ENCODE measurements around the gene TRIM44. TPM values are rescaled to one million over a fixed set of nuclear protein-coding genes. Genes with fewer than 3 reads are reported as not detected.

Gene TRIM44
- total RNA-seq, 1 donor from 2014 or later, result 68.7 TPM

GRCh38 chr11:35617687-35618496 lies 44.7 kb upstream of the TRIM44 start, which contains the start of gene FJX1:
Gene FJX1, plus strand, starts transcription at chr11:35618460. Its CDS starts 177 bp downstream, at chr11:35618637.
- Mint-ChIP-seq H3K27ac (ENCODE audit: unreplicated experiment) (peak within 1 kb of the TSS; percentile 91), H3K36me3 (ENCODE audit: low read depth) (no peaks in the 10 kb centered on the region), H3K4me3 (ENCODE audit: unreplicated experiment) (peak within 1 kb of the TSS; percentile 82), H3K4me1 (ENCODE audit: low read depth) (peaks cover 49% of the 10 kb centered on the region), H3K27me3 (ENCODE audit: low read depth) (no peaks in the 10 kb centered on the region), H3K9me3 (ENCODE audit: low read depth) (no peaks in the 10 kb centered on the region)
- DNase-seq (ENCODE audit: low spot score), result peak; percentile 85
- no peak for TF ChIP-seq CTCF (IDR thresholded peaks at IDR 0.05)

- H3K4me3 Mint-ChIP-seq (ENCODE audit: unreplicated experiment), result peak overlapping the region; percentile 82
- DNase-seq (ENCODE audit: low spot score), result peak; percentile 74
- no peaks in the 10 kb centered on the region for H3K27me3 Mint-ChIP-seq (ENCODE audit: low read depth)
- no peaks in the 10 kb centered on the region for H3K9me3 Mint-ChIP-seq (ENCODE audit: low read depth)
- no peak for TF ChIP-seq CTCF (IDR thresholded peaks at IDR 0.05)
- peaks cover 56% of the 10 kb centered on the region for H3K4me1 Mint-ChIP-seq (ENCODE audit: low read depth)
- no peak overlapping the region for H3K27ac Mint-ChIP-seq (ENCODE audit: unreplicated experiment)
- H3K36me3 Mint-ChIP-seq (ENCODE audit: low read depth), result no peaks in the 10 kb centered on the region
Observed at GRCh38 chr11:35618497-35619115, 44.0 kb upstream of the TRIM44 start.

GRCh38 chr11:35619116-35619854 lies 43.3 kb upstream of the TRIM44 start:
- peak overlapping the region; percentile 82 for H3K4me3 Mint-ChIP-seq (ENCODE audit: unreplicated experiment)

GRCh38 chr11:35619855-35620640 lies 42.5 kb upstream of the TRIM44 start:
- H3K4me1 Mint-ChIP-seq (ENCODE audit: low read depth), result peaks cover 68% of the 10 kb centered on the region
- peak; percentile 89 for DNase-seq (ENCODE audit: low spot score)
- peak; percentile 16 for TF ChIP-seq CTCF (IDR thresholded peaks at IDR 0.05)
- H3K9me3 Mint-ChIP-seq (ENCODE audit: low read depth), result no peaks in the 10 kb centered on the region
- H3K27ac Mint-ChIP-seq (ENCODE audit: unreplicated experiment), result peak overlapping the region; percentile 85
- H3K4me3 Mint-ChIP-seq (ENCODE audit: unreplicated experiment), result peak overlapping the region; percentile 82
- no peaks in the 10 kb centered on the region for H3K36me3 Mint-ChIP-seq (ENCODE audit: low read depth)
- no peaks in the 10 kb centered on the region for H3K27me3 Mint-ChIP-seq (ENCODE audit: low read depth)

More at GRCh38 chr11:35619116-35619854, 43.3 kb upstream of the TRIM44 start:
- H3K4me1 Mint-ChIP-seq (ENCODE audit: low read depth), result peaks cover 63% of the 10 kb centered on the region
- peak overlapping the region; percentile 85 for H3K27ac Mint-ChIP-seq (ENCODE audit: unreplicated experiment)
- DNase-seq (ENCODE audit: low spot score), result peak; percentile 91
- H3K36me3 Mint-ChIP-seq (ENCODE audit: low read depth), result no peaks in the 10 kb centered on the region
- no peaks in the 10 kb centered on the region for H3K27me3 Mint-ChIP-seq (ENCODE audit: low read depth)
- TF ChIP-seq CTCF (IDR thresholded peaks at IDR 0.05), result peak; percentile 35
- H3K9me3 Mint-ChIP-seq (ENCODE audit: low read depth), result no peaks in the 10 kb centered on the region
